Ovary (tissue), 3 donors: Measurements from ENCODE around the gene DYNC1I1.

Experiments
- CTCF ChIP-seq, 3 donors: fragments of 450-650 bp in 2 of 3; fragments of 200-600 bp in 1 of 3; IDR thresholded peaks; one replicate each; pipeline versions ENCODE4 v1.5.1 to v1.8.0; 2016 to 2022; ENCODE audit warnings: antibody characterized with exemption in 3 of 3, mild to moderate bottlenecking in 1 of 3
- EP300 ChIP-seq: sonication (generic); formaldehyde crosslinking; IDR thresholded peaks from one replicate; pipeline ENCODE4 v1.6.1; 2017; ENCODE audit warnings: antibody characterized with exemption
- POLR2A ChIP-seq: fragments of 450-650 bp; IDR thresholded peaks from one replicate; pipeline ENCODE4 v1.6.1; 2017; ENCODE audit warnings: antibody characterized with exemption, mild to moderate bottlenecking, moderate library complexity
- donor health status: DM: no; HTN: no; CAD: no.

GRCh38 chr7:95952851-95953250 lies 180.5 kb downstream of the DYNC1I1 start:
- TF ChIP-seq CTCF (IDR thresholded peaks at IDR 0.05): no peak
- TF ChIP-seq POLR2A: no peak
- TF ChIP-seq EP300: no peak
